ENCODE measurements around the gene ABI3BP.
"Not testable (repeated sequence)": the region's sequence is repeated elsewhere in the genome, so short reads cannot be mapped to it uniquely, and the experiment has no call there.

ABI3BP gene

GRCh38 chr3:100956276-100956675, 36.9 kb downstream of the ABI3BP start:
- no peak overlapping the region for H3K4me3 ChIP-seq (ENCODE audit: low read depth in 1 of 2, low read length in 1 of 2)
- no peaks in the 10 kb centered on the region for H3K27me3 ChIP-seq
- no peak for TF ChIP-seq CTCF (IDR thresholded peaks at IDR 0.05)
- H3K9me3 ChIP-seq: no peaks in the 10 kb centered on the region
- no peaks in the 10 kb centered on the region for H3K36me3 ChIP-seq
- H3K4me1 ChIP-seq (ENCODE audit: control insufficient read depth in 1 of 2, insufficient read depth in 1 of 2, low read depth in 1 of 2, low read length in 1 of 2): no peaks in the 10 kb centered on the region
- no peak overlapping the region for H3K27ac ChIP-seq

GRCh38 chr3:100954990-100955389, 38.2 kb downstream of the ABI3BP start:
- Histone ChIP-seq H3K9me3 (no peaks in the 10 kb centered on the region), H3K27ac (no peak overlapping the region), H3K4me3 (ENCODE audit: low read depth in 1 of 2, low read length in 1 of 2) (no peak overlapping the region), H3K4me1 (ENCODE audit: control insufficient read depth in 1 of 2, insufficient read depth in 1 of 2, low read depth in 1 of 2, low read length in 1 of 2) (no peaks in the 10 kb centered on the region), H3K27me3 (no peaks in the 10 kb centered on the region), H3K36me3 (no peaks in the 10 kb centered on the region)
- TF ChIP-seq CTCF (IDR thresholded peaks at IDR 0.05): no peak

- TF ChIP-seq CTCF (IDR thresholded peaks at IDR 0.05): no peak
- Histone ChIP-seq H3K4me3 (ENCODE audit: low read depth in 1 of 2, low read length in 1 of 2) (no peak overlapping the region), H3K4me1 (ENCODE audit: control insufficient read depth in 1 of 2, insufficient read depth in 1 of 2, low read depth in 1 of 2, low read length in 1 of 2) (no peaks in the 10 kb centered on the region), H3K36me3 (no peaks in the 10 kb centered on the region), H3K9me3 (no peaks in the 10 kb centered on the region), H3K27me3 (no peaks in the 10 kb centered on the region), H3K27ac (no peak overlapping the region)
Observed at GRCh38 chr3:100954199-100954935, 38.9 kb downstream of the ABI3BP start.

GRCh38 chr3:100953103-100953502, 40.1 kb downstream of the ABI3BP start:
- Histone ChIP-seq H3K27me3 (no peaks in the 10 kb centered on the region), H3K4me1 (ENCODE audit: control insufficient read depth in 1 of 2, insufficient read depth in 1 of 2, low read depth in 1 of 2, low read length in 1 of 2) (no peaks in the 10 kb centered on the region), H3K9me3 (no peaks in the 10 kb centered on the region), H3K4me3 (ENCODE audit: low read depth in 1 of 2, low read length in 1 of 2) (no peak overlapping the region), H3K27ac (no peak overlapping the region), H3K36me3 (no peaks in the 10 kb centered on the region)
- TF ChIP-seq CTCF (IDR thresholded peaks at IDR 0.05): no peak

GRCh38 chr3:100947119-100947518, 46.1 kb downstream of the ABI3BP start:
- no peak for TF ChIP-seq CTCF (IDR thresholded peaks at IDR 0.05)
- Histone ChIP-seq H3K27ac (no peak overlapping the region), H3K4me1 (ENCODE audit: control insufficient read depth in 1 of 2, insufficient read depth in 1 of 2, low read depth in 1 of 2, low read length in 1 of 2) (no peaks in the 10 kb centered on the region), H3K4me3 (ENCODE audit: low read depth in 1 of 2, low read length in 1 of 2) (no peak overlapping the region), H3K36me3 (no peaks in the 10 kb centered on the region), H3K9me3 (no peaks in the 10 kb centered on the region), H3K27me3 (no peaks in the 10 kb centered on the region)

- not testable (repeated sequence) for H3K27ac ChIP-seq; H3K4me3 ChIP-seq (ENCODE audit: low read depth in 1 of 2, low read length in 1 of 2); H3K4me1 ChIP-seq (ENCODE audit: control insufficient read depth in 1 of 2, insufficient read depth in 1 of 2, low read depth in 1 of 2, low read length in 1 of 2); H3K36me3 ChIP-seq; H3K27me3 ChIP-seq; H3K9me3 ChIP-seq
Observed at GRCh38 chr3:100946096-100946495, 47.1 kb downstream of the ABI3BP start.

Measured in neutrophil (primary cell).